ENCODE results near the gene TYW3. TPM values are rescaled to one million over a fixed set of nuclear protein-coding genes. Genes with fewer than 3 reads are reported as not detected.

TYW3 gene
- total and polyA plus RNA-seq, 2 of the 13 experiments (the other 11 are each of a cell fraction or from before 2014, with no cell fraction given) = 17.6 to 45.8 TPM

- H3K27me3 ChIP-seq (ENCODE audit: control insufficient read depth in 1 of 2, insufficient read depth in 2 of 2, low read length in 2 of 2) = no peaks in the 10 kb centered on the region; a peak in 1 of 5 replicates
- H3K4me3 ChIP-seq (replicated peaks in 1 of 3; ENCODE audit: insufficient read depth in 1 of 3, low read depth in 2 of 3, low read length in 3 of 3) = peak overlapping the region; percentile 88 to 97 (median 92)
- H2AFZ ChIP-seq (ENCODE audit: low read length) = peak overlapping the region; percentile 61
- DNase-seq (ENCODE audit: low spot score) (peak; percentile 77), ATAC-seq (peak; percentile 53), FAIRE-seq (no peak)
- POLR2A ChIA-PET = interaction anchor here (1.6 to 2.6 kb wide), 3 partner anchors 10 to 44 kb away, joined by 4 to 10 read pairs (median 7); no protein-coding TSS in a partner anchor
- H3K9ac ChIP-seq (ENCODE audit: insufficient read depth, low read depth, low read length) = peak overlapping the region; percentile 96
- CTCF ChIA-PET (ENCODE audit: low intra/inter-chr PET ratio, low total read pairs) = interaction anchor here (1.1 kb wide), 1 partner anchor 44 kb away, joined by 5 read pairs; no protein-coding TSS in a partner anchor
- H3K4me2 ChIP-seq (ENCODE audit: low read depth, low read length) = peak overlapping the region; percentile 80
- BruUV-seq (replicated peaks) = no TSS peak
- H3K36me3 ChIP-seq (replicated peaks in 1 of 2; ENCODE audit: control insufficient read depth in 1 of 2, insufficient read depth in 2 of 2, low read length in 2 of 2) = peaks cover 10 to 24% of the 10 kb centered on the region in 2 experiments; a peak in 4 of 5 replicates
- in situ Hi-C loops (cut with HindIII; ENCODE audit: extremely low pct_ligation_motif_present, low pct_unique_long_range_greater_than_20kb) = no loop called here
- intact Hi-C loops (cut with micrococcal nuclease; ENCODE audit: unreplicated experiment) = loop anchor here (1.0 to 5.0 kb wide), 2 partner anchors 45 to 537 kb away; partner anchors contain the start of genes FPGT and LRRIQ3
- no peaks in the 10 kb centered on the region; the same call in 1 of the 2 replicates for H4K20me1 ChIP-seq (ENCODE audit: insufficient read depth, low read length)
- H3K27ac ChIP-seq (ENCODE audit: extremely low read length, insufficient read depth, low read length) = peak overlapping the region; percentile 98
- H3K9me3 ChIP-seq (ENCODE audit: low read length) = no peaks in the 10 kb centered on the region
- peaks cover 49% of the 10 kb centered on the region for H3K4me1 ChIP-seq (ENCODE audit: insufficient read depth, low read length)
- peaks cover 48% of the 10 kb centered on the region for H3K79me2 ChIP-seq (ENCODE audit: insufficient read depth, low read length)
- 18% methylated on average over 11 of the region's 11 CpGs for WGBS (ENCODE audit: low lambda C conversion rate)
- peak; percentile 70 for TF ChIP-seq CTCF (CRISPR knock-in tag; IDR thresholded peaks at IDR 0.05)
- TF ChIP-seq ZNF547 (CRISPR knock-in tag; IDR thresholded peaks at IDR 0.05) = no peak
- no peak for TF ChIP-seq ZNF749 (CRISPR knock-in tag; IDR thresholded peaks at IDR 0.05; ENCODE audit: borderline replicate concordance)
- TF ChIP-seq, protein P1, sequence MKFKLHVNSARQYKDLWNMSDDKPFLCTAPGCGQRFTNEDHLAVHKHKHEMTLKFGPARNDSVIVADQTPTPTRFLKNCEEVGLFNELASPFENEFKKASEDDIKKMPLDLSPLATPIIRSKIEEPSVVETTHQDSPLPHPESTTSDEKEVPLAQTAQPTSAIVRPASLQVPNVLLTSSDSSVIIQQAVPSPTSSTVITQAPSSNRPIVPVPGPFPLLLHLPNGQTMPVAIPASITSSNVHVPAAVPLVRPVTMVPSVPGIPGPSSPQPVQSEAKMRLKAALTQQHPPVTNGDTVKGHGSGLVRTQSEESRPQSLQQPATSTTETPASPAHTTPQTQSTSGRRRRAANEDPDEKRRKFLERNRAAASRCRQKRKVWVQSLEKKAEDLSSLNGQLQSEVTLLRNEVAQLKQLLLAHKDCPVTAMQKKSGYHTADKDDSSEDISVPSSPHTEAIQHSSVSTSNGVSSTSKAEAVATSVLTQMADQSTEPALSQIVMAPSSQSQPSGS (CRISPR knock-in tag; IDR thresholded peaks at IDR 0.05) = no peak
- TF ChIP-seq ASH2L (IDR thresholded peaks at IDR 0.05; ENCODE audit: insufficient read length, low read depth, low read length) = peak; percentile 23
- TF ChIP-seq ADNP (CRISPR knock-in tag; IDR thresholded peaks at IDR 0.05) = no peak
- TF ChIP-seq, protein P2, sequence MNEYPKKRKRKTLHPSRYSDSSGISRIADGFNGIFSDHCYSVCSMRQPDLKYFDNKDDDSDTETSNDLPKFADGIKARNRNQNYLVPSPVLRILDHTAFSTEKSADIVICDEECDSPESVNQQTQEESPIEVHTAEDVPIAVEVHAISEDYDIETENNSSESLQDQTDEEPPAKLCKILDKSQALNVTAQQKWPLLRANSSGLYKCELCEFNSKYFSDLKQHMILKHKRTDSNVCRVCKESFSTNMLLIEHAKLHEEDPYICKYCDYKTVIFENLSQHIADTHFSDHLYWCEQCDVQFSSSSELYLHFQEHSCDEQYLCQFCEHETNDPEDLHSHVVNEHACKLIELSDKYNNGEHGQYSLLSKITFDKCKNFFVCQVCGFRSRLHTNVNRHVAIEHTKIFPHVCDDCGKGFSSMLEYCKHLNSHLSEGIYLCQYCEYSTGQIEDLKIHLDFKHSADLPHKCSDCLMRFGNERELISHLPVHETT (CRISPR knock-in tag; conservative IDR thresholded peaks at IDR 0.05) = no peak
- peak; percentile 56 for TF ChIP-seq SMC3 (IDR thresholded peaks at IDR 0.05; ENCODE audit: low read length)
- TF ChIP-seq SP4 (CRISPR knock-in tag; IDR thresholded peaks at IDR 0.05) = no peak
- peak; percentile 41; the same call in 1 of the 2 replicates for TF ChIP-seq TGIF2 (CRISPR knock-in tag; IDR thresholded peaks at IDR 0.05)
- 0 out of 2 replicates have a peak, but pooled peaks have one; percentile 11 for TF ChIP-seq ZNF644 (CRISPR knock-in tag; IDR thresholded peaks at IDR 0.05; ENCODE audit: low read depth)
- TF ChIP-seq MIXL1 (CRISPR knock-in tag; IDR thresholded peaks at IDR 0.05) = peak; percentile 42; the same call in 1 of the 2 replicates
- no peak for TF ChIP-seq ZBTB7A (CRISPR knock-in tag; IDR thresholded peaks at IDR 0.05)
- no peak for TF ChIP-seq YEATS4 (CRISPR knock-in tag; IDR thresholded peaks at IDR 0.05; ENCODE audit: borderline replicate concordance)
- peak; percentile 29 for TF ChIP-seq TEAD3 (CRISPR knock-in tag; optimal IDR thresholded peaks at IDR 0.05; ENCODE audit: borderline replicate concordance)
- TF ChIP-seq TBL1XR1 (IDR thresholded peaks at IDR 0.05; ENCODE audit: borderline replicate concordance, low read length, partially characterized antibody) = no peak
- no peak for TF ChIP-seq RBAK (CRISPR knock-in tag; IDR thresholded peaks at IDR 0.05)
- no peak for TF ChIP-seq HNF4G (IDR thresholded peaks at IDR 0.05; ENCODE audit: borderline replicate concordance, low read depth, low read length)
- TF ChIP-seq HNF4G (CRISPR knock-in tag; IDR thresholded peaks at IDR 0.05; ENCODE audit: borderline replicate concordance, low read depth) = no peak
These were observed 892 bp downstream of the TYW3 start for GRCh38 chr1:74733604-74734484.

Measured in HepG2 (cell line).